Kidney epithelial cell (primary cell): Measurements from ENCODE around the gene TENM3. TPM values are rescaled to one million over a fixed set of nuclear protein-coding genes. Genes with fewer than 3 reads are reported as not detected.

Experiments used
- DNase-seq: peaks from one replicate; pipeline ENCODE4 v3.0.0-alpha.2; 2010; ENCODE audit warnings: low read depth
- H3K27me3 ChIP-seq: 2 replicates; pipeline ENCODE4 v1.6.0; 2011; ENCODE audit warnings: low read length; ENCODE audit not compliant: control insufficient read depth, insufficient read depth
- H3K36me3 ChIP-seq: 2 replicates; pipeline ENCODE4 v1.5.1; 2011; ENCODE audit warnings: low read length; ENCODE audit not compliant: control insufficient read depth, insufficient read depth
- H3K4me3 ChIP-seq: 2 replicates; pipeline ENCODE4 v1.5.1; 2011; ENCODE audit warnings: low read depth, mild to moderate bottlenecking, control low read depth, low read length
- total RNA-seq: library from RNA; depleted of rRNA; stranded (reverse); fragments of >200 nt; gene quantifications from 2 replicates; pipeline ENCODE4 v1.2.3, GENCODE V29; 2015
- TF ChIP-seq, protein P1 (sequence below): IDR thresholded peaks from 2 replicates; pipeline ENCODE4 v1.5.1; 2011; ENCODE audit warnings: mild to moderate bottlenecking, moderate library complexity, low read length, control low read depth, inconsistent platforms; ENCODE audit not compliant: insufficient read depth, poor library complexity, severe bottlenecking

TENM3 gene
- total RNA-seq, 1 donor from 2014 or later, result 11.2 TPM

DNA sequence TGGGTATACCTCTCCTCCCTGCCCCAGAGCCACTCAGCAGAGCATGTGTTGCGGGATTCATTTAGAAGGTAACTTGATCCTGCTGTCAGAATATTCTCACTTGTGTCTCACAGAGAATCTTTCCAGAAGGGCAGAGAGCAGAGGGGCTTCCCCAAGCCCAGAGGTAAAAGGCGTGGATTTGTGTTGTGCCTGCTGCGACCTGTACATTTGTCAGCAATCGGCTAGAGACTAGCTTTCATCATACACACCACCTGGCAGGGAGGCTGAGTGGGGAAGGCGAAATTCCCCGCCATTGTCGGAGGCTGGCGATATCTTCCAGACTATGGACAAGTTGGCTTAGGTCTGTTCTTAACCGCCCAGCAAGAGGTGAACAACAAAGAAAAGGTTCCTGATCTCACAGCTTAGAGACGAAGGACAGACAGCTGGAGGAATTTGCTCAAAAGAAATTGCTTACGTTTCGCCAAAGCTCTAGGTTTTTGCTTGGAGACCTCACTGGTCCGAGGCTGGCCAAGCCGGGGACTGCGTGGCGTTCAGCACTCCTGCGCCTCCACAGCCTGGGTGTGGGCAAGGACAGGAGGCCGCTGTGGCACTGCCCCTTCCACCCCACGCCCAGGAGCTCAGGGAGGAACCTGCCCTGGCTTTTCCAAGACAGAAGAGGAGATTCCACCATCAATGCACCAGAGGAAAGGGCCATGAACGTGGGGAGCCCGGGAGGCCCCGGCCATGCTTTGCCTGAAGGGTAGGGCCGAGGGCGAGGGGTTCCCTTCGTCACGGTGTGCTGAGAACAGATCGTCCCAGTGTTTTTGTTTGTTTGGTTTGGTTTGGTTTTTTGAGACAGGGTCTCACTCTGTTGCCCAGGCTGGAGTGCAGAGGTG lies 604.6 kb downstream of the TENM3 start:
- no peak overlapping the region for H3K4me3 ChIP-seq
- H3K36me3 ChIP-seq, result no peaks in the 10 kb centered on the region
- no peak for DNase-seq
- TF ChIP-seq, protein P1, sequence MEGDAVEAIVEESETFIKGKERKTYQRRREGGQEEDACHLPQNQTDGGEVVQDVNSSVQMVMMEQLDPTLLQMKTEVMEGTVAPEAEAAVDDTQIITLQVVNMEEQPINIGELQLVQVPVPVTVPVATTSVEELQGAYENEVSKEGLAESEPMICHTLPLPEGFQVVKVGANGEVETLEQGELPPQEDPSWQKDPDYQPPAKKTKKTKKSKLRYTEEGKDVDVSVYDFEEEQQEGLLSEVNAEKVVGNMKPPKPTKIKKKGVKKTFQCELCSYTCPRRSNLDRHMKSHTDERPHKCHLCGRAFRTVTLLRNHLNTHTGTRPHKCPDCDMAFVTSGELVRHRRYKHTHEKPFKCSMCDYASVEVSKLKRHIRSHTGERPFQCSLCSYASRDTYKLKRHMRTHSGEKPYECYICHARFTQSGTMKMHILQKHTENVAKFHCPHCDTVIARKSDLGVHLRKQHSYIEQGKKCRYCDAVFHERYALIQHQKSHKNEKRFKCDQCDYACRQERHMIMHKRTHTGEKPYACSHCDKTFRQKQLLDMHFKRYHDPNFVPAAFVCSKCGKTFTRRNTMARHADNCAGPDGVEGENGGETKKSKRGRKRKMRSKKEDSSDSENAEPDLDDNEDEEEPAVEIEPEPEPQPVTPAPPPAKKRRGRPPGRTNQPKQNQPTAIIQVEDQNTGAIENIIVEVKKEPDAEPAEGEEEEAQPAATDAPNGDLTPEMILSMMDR, result no peak
- H3K27me3 ChIP-seq, result peaks cover 7% of the 10 kb centered on the region

DNA sequence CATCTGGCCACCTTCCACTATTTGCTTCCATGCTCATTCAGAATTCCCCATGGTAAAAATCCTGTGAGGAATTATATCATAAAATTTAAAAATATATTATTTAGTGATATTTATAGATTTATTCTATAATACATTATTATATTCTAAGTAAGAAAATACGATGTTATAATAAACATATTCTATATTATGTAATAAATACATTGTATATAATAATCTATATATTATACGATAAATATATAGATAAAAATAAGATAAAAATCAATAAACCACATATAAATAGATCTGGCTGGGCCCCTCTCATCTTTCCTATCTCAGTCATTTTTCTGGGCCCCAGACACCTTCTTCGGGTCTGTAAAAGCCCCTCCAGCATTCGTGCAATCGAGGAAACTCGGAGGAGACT lies 605.5 kb downstream of the TENM3 start:
- TF ChIP-seq, protein P1, result no peak
- H3K4me3 ChIP-seq, result no peak overlapping the region

More for the DNA sequence above, 605.5 kb downstream of the TENM3 start:
- Histone ChIP-seq H3K36me3 (no peaks in the 10 kb centered on the region), H3K27me3 (peaks cover 2% of the 10 kb centered on the region)
- DNase-seq, result no peak
